Epithelial cell of proximal tubule (primary cell): ENCODE measurements around the gene KPNB1. TPM values are rescaled to one million over a fixed set of nuclear protein-coding genes. Genes with fewer than 3 reads are reported as not detected.

Source experiments
- DNase-seq: peaks from one replicate; pipeline ENCODE4 v3.0.0-alpha.2; 2011; ENCODE audit warnings: low read depth
- H3K4me3 ChIP-seq: 2 replicates; pipeline ENCODE4 v1.5.1; 2011; ENCODE audit warnings: low read depth, mild to moderate bottlenecking, low read length
- total RNA-seq: library from RNA; depleted of rRNA; stranded (reverse); fragments of >200 nt; gene quantifications from 2 replicates; pipeline ENCODE4 v1.2.3, GENCODE V29; 2015
- TF ChIP-seq, protein P1 (sequence below): conservative IDR thresholded peaks from 2 replicates; pipeline ENCODE4 v1.5.1; 2012; ENCODE audit warnings: low read depth, mild to moderate bottlenecking, low read length

Gene KPNB1
- total RNA-seq, 1 donor from 2014 or later, result 392 TPM

DNA sequence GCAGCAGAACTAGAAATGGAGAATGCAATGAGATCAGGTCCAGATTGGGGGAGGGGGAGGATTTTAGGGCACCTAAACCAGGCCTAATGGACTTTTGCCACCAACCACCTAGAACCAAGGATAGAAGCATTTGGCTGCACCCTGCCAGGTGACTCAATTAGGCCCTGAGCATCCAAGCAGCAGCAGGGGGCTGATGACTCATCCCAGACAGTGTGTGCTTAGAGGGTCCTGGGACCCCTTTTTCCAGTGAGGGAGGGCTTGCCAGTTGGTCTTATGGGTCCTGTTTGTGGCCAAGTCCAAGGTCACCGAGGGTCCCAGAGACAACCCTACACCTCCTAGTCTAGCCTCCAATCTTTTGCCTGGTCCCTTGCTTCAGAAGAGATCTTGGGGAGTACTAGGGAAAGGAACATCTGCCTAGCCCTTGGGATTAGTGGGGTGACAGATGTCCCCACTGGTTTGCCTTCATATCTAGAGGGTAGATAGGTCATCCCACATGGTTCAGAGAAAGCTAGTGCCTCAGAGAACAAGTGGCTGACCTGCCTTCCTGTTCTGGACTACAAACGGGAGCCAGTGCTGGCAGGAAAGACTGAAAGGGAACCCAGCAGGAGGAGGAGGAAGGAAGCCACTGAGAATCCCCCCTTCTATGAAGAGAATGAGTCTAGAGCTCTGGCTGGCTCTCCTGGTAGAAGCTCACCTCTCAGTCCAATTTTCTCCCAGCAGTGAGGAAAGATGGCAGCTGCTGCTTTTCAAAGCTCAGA lies 42.6 kb downstream of the KPNB1 start:
- no peak for DNase-seq
- TF ChIP-seq, protein P1, sequence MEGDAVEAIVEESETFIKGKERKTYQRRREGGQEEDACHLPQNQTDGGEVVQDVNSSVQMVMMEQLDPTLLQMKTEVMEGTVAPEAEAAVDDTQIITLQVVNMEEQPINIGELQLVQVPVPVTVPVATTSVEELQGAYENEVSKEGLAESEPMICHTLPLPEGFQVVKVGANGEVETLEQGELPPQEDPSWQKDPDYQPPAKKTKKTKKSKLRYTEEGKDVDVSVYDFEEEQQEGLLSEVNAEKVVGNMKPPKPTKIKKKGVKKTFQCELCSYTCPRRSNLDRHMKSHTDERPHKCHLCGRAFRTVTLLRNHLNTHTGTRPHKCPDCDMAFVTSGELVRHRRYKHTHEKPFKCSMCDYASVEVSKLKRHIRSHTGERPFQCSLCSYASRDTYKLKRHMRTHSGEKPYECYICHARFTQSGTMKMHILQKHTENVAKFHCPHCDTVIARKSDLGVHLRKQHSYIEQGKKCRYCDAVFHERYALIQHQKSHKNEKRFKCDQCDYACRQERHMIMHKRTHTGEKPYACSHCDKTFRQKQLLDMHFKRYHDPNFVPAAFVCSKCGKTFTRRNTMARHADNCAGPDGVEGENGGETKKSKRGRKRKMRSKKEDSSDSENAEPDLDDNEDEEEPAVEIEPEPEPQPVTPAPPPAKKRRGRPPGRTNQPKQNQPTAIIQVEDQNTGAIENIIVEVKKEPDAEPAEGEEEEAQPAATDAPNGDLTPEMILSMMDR, result no peak
- H3K4me3 ChIP-seq, result no peak overlapping the region

DNA sequence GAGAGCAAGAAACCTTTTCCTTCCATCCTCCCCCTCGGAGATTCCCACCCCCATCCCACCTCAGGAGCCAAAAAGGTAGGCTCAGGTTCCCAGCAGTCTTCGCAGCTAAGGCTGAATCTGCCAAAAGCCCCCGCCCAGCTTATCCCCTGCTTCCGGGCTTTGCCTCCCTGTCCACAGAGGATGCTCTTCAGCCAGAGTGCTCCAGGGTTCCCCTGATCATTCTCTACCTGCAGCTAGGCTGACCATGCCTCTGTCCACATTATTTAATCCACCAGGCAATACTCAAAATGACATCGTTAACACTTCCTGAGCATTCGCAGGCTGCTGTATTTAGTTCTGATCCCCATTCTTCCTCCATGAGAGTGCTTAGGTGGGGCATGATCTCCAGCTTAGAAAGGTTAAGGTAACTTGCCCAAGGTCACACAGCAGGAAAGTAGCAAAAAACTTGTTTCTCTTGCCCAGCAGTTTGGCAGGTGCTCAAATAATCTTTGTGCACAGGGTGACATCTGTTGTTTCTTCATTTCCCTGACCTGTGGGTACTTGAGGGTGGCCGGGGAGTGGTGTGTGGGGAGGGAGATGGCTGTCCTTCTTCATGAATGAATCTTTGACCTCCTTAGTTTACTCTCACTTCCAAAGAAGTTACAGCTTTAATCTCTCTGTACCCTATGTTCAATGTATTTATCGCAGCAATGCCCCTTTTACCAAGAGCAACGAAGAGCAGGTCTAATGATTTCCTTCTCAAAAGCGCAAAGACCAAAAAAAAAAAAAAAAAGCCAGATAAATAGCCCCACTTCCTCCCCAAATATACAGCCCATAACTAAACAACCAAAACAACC lies 43.4 kb downstream of the KPNB1 start:
- DNase-seq, result no peak
- TF ChIP-seq, protein P1, result no peak
- H3K4me3 ChIP-seq, result peak overlapping the region; percentile 79

DNA sequence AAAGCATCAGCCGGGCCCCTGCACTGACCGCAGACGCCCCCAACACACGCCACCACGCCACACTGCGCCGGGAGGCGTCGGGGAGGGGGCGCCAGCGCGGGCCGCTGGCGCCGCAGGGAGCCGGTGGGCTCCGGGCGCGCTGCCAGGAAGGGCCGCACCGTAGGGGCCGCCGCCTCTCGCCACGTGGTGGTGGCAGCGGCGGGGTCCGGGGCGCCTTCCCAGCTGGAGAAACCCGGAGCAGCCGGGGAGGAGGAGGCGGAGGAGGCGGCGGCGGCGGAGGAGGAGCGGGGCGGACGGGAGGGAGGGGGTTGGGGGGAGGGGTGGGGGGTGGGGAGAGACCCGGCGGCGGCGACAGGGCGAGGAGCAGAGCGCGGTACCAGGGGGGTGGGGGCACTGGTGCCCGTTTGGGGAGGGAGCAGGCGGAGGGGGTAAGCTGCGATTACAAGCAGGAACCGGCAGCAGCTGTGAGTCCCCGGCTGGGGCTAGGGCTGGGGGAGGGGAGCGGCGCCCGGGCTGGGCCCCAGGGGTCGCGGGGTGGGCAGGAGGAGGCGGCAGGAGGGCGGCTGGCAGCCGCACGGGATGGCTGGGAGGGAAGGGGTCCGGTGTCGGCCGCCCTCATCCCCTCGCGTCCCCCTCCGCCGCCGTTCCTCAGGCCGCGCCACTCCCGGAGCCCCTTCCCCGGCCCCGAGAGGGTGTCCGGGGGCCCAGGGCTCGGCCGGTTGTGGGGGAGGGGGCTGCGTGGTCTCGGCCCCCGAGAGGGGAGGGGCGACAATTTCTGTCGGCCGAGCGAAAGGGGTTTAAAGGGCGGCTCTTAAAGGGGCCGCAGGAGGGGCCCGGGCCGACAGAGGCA lies 44.2 kb downstream of the KPNB1 start, which contains the start of gene TBKBP1:
TBKBP1 (plus strand) TSS at position 431 of the 850 bp plus-strand sequence. CDS start 1,952 bp downstream, outside the sequence.
- TF ChIP-seq, protein P1, result no peak
- DNase-seq, result no peak
- H3K4me3 ChIP-seq, result peak within 1 kb of the TSS; percentile 79

DNA sequence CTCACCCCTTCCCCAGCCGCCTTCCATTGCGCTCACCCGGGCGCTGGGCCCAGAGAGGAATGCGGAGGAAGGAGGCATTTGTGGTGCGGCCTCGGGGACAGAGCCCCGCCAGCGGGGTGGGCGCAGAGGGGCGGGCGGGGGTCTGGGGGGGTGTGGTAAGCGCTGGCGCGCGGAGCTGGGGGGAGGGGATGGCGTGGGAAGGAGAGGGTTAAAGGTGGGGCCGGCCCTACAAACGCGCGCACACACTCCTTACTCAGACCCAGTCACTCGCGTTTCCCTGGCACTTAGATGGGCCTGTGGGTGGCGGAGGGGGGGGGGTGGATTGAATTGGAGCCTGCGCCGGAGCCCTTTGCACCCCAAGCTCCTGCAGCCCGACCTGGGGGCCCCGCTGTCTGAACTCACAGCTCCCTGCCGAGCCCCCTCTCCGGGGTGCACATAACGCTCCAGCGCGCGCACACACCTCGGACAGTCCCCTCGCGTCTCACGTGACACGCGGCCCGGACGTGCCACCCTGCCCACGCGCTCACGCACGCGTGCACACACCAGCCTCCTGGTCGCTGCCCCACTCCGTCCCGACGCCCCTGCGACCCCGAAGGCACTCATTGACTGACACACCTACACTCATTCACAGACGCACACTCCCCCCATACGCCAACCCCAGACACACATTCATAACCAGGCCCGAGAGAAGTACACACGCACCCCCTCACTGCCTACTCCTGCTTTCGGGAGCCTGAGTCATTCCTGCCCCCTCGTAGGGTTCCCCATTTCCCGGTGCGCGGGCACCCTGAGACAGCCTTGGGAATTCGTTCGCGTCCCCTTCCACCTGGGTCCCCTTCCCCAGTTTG lies 45.1 kb downstream of the KPNB1 start:
- H3K4me3 ChIP-seq, result peak overlapping the region; percentile 79
- TF ChIP-seq, protein P1, result no peak
- no peak for DNase-seq

DNA sequence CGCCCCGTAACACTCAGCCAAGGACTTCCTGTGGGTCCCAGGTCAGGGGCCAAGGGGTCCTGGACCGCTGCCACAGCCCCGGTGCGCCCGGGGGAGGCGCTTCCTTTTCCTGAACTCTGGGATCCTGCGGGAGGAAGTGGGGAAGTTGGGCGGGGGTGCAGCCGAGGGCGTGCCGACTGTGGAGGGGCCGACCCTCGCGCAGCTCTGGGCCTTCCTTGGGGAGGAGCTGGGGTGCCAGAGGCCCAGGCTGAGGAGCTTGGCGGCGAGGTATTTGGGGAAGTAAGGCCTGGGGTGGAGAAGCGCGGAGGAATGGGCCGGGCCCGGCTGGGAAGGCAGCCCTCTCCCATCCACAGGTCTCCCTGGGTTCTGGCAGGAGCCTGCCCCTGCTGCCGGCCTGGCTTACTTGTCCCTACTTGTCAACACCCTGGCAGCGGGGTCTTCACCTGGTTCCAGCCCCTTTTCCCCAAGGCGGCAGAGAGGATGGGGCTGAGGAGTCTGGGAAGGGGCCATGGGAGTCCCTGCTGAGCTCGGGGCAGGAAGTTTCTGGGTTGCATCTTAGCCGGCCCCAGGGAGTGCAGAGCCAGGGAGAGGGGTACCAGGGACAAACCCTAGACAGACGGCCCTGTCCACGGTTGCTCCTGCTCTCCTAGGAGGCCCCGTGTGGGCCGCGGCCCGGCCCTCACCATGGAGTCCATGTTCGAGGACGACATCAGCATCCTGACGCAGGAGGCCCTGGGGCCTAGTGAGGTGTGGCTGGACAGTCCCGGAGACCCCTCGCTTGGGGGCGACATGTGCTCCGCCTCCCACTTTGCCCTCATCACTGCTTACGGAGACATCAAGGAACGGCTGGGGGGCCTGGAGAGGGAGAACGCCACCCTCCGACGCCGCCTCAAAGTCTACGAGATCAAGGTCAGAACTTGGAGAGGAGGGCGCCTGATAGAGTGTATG lies 46.0 kb downstream of the KPNB1 start:
- TF ChIP-seq, protein P1, result no peak
- DNase-seq, result no peak
- peak overlapping the region; percentile 79 for H3K4me3 ChIP-seq
